PFSK-1 (cell line): Measurements from ENCODE around the gene NCLN.

Experiments used
- FOXP2 ChIP-seq: optimal IDR thresholded peaks from 2 replicates; pipeline ENCODE3; 2011; ENCODE audit warnings: borderline replicate concordance, control low read depth, inconsistent platforms; ENCODE audit not compliant: insufficient read depth; ENCODE audit errors: extremely low read length, extremely low read depth
- POLR2AphosphoS5 ChIP-seq: IDR thresholded peaks from 2 replicates; pipeline ENCODE4 v1.6.1; 2012; ENCODE audit warnings: low read depth, mild to moderate bottlenecking, control low read depth, low read length, moderate library complexity
- REST ChIP-seq, 2 experiments: IDR thresholded peaks; 2 replicates each; pipeline versions ENCODE4 v1.6.1 to v1.8.0; 2011 to 2012; ENCODE audit warnings: low read depth in 2 of 2, low read length in 2 of 2, control low read depth in 1 of 2, inconsistent platforms in 1 of 2, mild to moderate bottlenecking in 1 of 2, moderate library complexity in 1 of 2; ENCODE audit not compliant: insufficient read depth in 1 of 2
- SIN3A ChIP-seq: IDR thresholded peaks from 2 replicates; pipeline ENCODE4 v1.6.1; 2012; ENCODE audit warnings: mild to moderate bottlenecking, low read length, moderate library complexity, borderline replicate concordance; ENCODE audit not compliant: insufficient read depth
- TAF1 ChIP-seq: IDR thresholded peaks from 2 replicates; pipeline ENCODE4 v1.6.1; 2012; ENCODE audit warnings: low read length, control low read depth, borderline replicate concordance; ENCODE audit not compliant: insufficient read depth

GRCh38 chr19:3207461-3208242 is 21.9 kb downstream of the NCLN start:
- TF ChIP-seq FOXP2 (no peak), TAF1 (no peak), POLR2AphosphoS5 (no peak), REST (IDR thresholded peaks at IDR 0.05; ENCODE audit: insufficient read depth in 1 of 2, low read depth in 2 of 2, low read length in 2 of 2) (no peak), SIN3A (no peak)
